WTC11 (cell line): ENCODE results near the gene GOSR2. TPM values are rescaled to one million over a fixed set of nuclear protein-coding genes. Genes with fewer than 3 reads are reported as not detected.

Experiments
- ATF3 ChIP-seq: sonication (generic); formaldehyde crosslinking; conservative IDR thresholded peaks from 2 replicates; pipeline ENCODE4 v1.8.1; 2022; ENCODE audit warnings: mild to moderate bottlenecking, missing genetic modification reagents
- ATF6 ChIP-seq: sonication (generic); formaldehyde crosslinking; IDR thresholded peaks from 2 replicates; pipeline ENCODE4 v1.8.1; 2023; ENCODE audit warnings: mild to moderate bottlenecking, missing genetic modification reagents
- CREB1 ChIP-seq: sonication (generic); formaldehyde crosslinking; IDR thresholded peaks from 2 replicates; pipeline ENCODE4 v1.8.0; 2023; ENCODE audit warnings: mild to moderate bottlenecking, missing genetic modification reagents
- E2F1 ChIP-seq: sonication (generic); formaldehyde crosslinking; IDR thresholded peaks from 2 replicates; pipeline ENCODE4 v1.8.0; 2022; ENCODE audit warnings: mild to moderate bottlenecking, missing genetic modification reagents
- E2F4 ChIP-seq: sonication (generic); formaldehyde crosslinking; IDR thresholded peaks from 2 replicates; pipeline ENCODE4 v1.8.1; 2022; ENCODE audit warnings: low read depth, mild to moderate bottlenecking, moderate library complexity, missing genetic modification reagents, borderline replicate concordance
- FOXK1 ChIP-seq: sonication (generic); formaldehyde crosslinking; IDR thresholded peaks from 2 replicates; pipeline ENCODE4 v1.8.0; 2022; ENCODE audit warnings: mild to moderate bottlenecking, moderate library complexity, missing genetic modification reagents
- JAZF1 ChIP-seq: fragments of 250-450 bp; sonication (Bioruptor Pico); IDR thresholded peaks from 2 replicates; pipeline ENCODE4 v1.9.0; 2021; ENCODE audit warnings: moderate library complexity, mild to moderate bottlenecking, inconsistent platforms
- JUN ChIP-seq: sonication (generic); formaldehyde crosslinking; IDR thresholded peaks from 2 replicates; pipeline ENCODE4 v1.8.0; 2023; ENCODE audit warnings: mild to moderate bottlenecking, missing genetic modification reagents
- MLX ChIP-seq: sonication (generic); formaldehyde crosslinking; IDR thresholded peaks from 2 replicates; pipeline ENCODE4 v1.8.1; 2023; ENCODE audit warnings: mild to moderate bottlenecking, missing genetic modification reagents, moderate library complexity
- MXD4 ChIP-seq: fragments of 250-450 bp; sonication (Bioruptor Pico); IDR thresholded peaks from 2 replicates; pipeline ENCODE4 v1.8.0; 2021; ENCODE audit warnings: mild to moderate bottlenecking, moderate library complexity, borderline replicate concordance
- NFE2L1 ChIP-seq: sonication (generic); formaldehyde crosslinking; IDR thresholded peaks from 2 replicates; pipeline ENCODE4 v1.8.1; 2023; ENCODE audit warnings: missing genetic modification reagents
- NFYB ChIP-seq: sonication (generic); formaldehyde crosslinking; conservative IDR thresholded peaks from 2 replicates; pipeline ENCODE4 v1.8.0; 2022; ENCODE audit warnings: low read depth, missing genetic modification reagents
- RELA ChIP-seq: sonication (generic); formaldehyde crosslinking; IDR thresholded peaks from 2 replicates; pipeline ENCODE4 v1.8.1; 2022; ENCODE audit warnings: missing genetic modification reagents, mild to moderate bottlenecking, borderline replicate concordance
- SMAD3 ChIP-seq: sonication (generic); formaldehyde crosslinking; IDR thresholded peaks from 2 replicates; pipeline ENCODE4 v1.8.0; 2022; ENCODE audit warnings: missing genetic modification reagents, mild to moderate bottlenecking, borderline replicate concordance
- SOX15 ChIP-seq: fragments of 250-450 bp; sonication (Bioruptor Pico); IDR thresholded peaks from 2 replicates; pipeline ENCODE4 v1.9.0; 2021; ENCODE audit warnings: mild to moderate bottlenecking
- TEAD1 ChIP-seq: sonication (generic); formaldehyde crosslinking; IDR thresholded peaks from 2 replicates; pipeline ENCODE4 v1.8.0; 2022; ENCODE audit warnings: mild to moderate bottlenecking, missing genetic modification reagents
- ZNF138 ChIP-seq: sonication (generic); formaldehyde crosslinking; conservative IDR thresholded peaks from 2 replicates; pipeline ENCODE4 v1.8.1; 2022; ENCODE audit warnings: mild to moderate bottlenecking, moderate library complexity, missing genetic modification reagents
- ZNF396 ChIP-seq: fragments of 250-450 bp; sonication (Bioruptor Pico); IDR thresholded peaks from 2 replicates; pipeline ENCODE4 v1.8.0; 2021; ENCODE audit warnings: mild to moderate bottlenecking, moderate library complexity, borderline replicate concordance
- ZNF512 ChIP-seq: sonication (generic); formaldehyde crosslinking; IDR thresholded peaks from 2 replicates; pipeline ENCODE4 v1.8.1; 2022; ENCODE audit warnings: missing genetic modification reagents, borderline replicate concordance
- total RNA-seq: library from RNA; stranded (reverse); gene quantifications from 3 replicates; pipeline ENCODE4 v1.2.3, GENCODE V29; 2021
- TF ChIP-seq, protein P1 (sequence below): fragments of 250-450 bp; sonication (Bioruptor Pico); conservative IDR thresholded peaks from 2 replicates; pipeline ENCODE4 v1.9.0; 2021; ENCODE audit warnings: mild to moderate bottlenecking
- TF ChIP-seq, protein P2 (sequence below): sonication (generic); formaldehyde crosslinking; IDR thresholded peaks from 2 replicates; pipeline ENCODE4 v1.8.1; 2023; ENCODE audit warnings: mild to moderate bottlenecking, missing genetic modification reagents, moderate library complexity
- TF ChIP-seq, protein P3 (sequence below): sonication (generic); formaldehyde crosslinking; IDR thresholded peaks from 2 replicates; pipeline ENCODE4 v1.8.0; 2023; ENCODE audit warnings: mild to moderate bottlenecking, missing genetic modification reagents
- TF ChIP-seq, protein P4 (sequence below): fragments of 250-450 bp; sonication (Bioruptor Pico); IDR thresholded peaks from 2 replicates; pipeline ENCODE4 v1.9.0; 2021; ENCODE audit warnings: mild to moderate bottlenecking
- TF ChIP-seq, protein P5 (sequence below): sonication (generic); formaldehyde crosslinking; IDR thresholded peaks from 2 replicates; pipeline ENCODE4 v1.8.1; 2022; ENCODE audit warnings: mild to moderate bottlenecking, moderate library complexity, missing genetic modification reagents

Gene GOSR2
- total RNA-seq, 1 experiment from 2014 or later, result 45.8 TPM

DNA sequence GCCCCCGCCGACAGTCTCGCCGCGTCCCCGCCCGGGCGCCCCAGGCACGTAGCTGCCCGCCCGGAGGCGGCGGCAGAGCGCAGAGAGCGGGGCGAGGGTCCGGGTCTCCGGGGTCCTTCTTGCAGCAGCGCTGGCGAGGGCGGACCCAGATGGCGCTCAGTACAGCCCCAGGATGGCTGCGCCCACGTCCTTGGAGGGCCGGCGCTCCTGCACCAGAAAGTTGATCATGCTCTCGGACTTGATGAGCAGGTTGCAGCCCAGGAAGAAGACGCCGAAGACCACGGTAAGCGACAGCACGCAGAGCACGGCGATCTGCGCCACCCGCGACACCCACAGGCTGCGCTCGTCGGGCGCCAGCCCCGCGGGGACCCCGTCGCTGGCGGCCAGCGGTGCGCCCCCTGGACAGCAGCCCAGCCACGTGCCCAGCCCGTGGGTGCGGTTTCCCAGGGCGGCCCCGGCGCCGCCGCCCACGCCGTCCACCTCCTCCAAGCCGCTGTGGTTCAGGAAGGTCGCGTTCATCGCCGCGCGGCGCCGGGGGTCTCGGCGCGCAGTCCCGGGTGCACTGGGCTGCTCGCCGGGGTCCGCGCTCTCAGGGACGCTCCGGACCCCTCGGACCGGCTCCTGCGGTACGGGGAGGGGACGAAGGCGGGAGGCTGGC, 55.7 kb downstream of the GOSR2 start (continued):
- TF ChIP-seq, protein P1, sequence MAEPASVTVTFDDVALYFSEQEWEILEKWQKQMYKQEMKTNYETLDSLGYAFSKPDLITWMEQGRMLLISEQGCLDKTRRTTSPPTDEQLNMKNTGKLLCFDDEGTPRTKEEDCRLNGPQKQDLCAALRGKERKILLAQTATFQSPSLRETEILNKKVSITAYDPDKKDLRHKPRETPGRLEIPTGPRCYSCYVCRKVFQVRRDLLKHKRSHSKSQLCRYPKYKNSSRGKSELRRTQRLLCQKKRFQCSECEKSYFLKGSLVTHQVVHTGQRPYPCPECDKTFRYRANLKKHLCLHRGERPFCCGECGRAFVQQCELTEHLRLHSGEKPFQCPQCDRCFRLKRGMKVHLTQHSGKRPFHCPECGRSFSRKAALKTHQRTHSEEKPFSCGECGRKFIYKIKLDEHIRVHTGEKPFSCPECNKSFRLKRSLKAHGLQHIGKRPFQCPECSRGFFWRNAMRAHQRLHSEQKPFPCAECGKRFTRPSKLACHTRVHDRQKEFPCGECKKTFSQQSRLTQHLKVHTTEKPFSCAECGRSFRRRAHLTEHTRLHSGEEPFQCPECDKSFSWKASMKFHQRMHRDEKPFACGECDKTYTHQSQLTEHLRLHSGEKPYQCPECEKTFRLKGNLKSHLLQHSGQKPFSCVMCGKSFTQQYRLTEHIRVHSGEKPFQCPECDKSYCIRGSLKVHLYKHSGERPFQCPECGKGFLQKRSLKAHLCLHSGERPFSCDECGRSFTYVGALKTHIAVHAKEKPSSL, result no peak
- TF ChIP-seq NFYB (CRISPR knock-in tag), result no peak
- no peak for TF ChIP-seq ATF6 (CRISPR knock-in tag)
- TF ChIP-seq JAZF1 (CRISPR knock-in tag), result no peak
- no peak for TF ChIP-seq NFE2L1 (CRISPR knock-in tag)
- no peak for TF ChIP-seq CREB1
- no peak for TF ChIP-seq FOXK1 (CRISPR knock-in tag)
- TF ChIP-seq, protein P2, sequence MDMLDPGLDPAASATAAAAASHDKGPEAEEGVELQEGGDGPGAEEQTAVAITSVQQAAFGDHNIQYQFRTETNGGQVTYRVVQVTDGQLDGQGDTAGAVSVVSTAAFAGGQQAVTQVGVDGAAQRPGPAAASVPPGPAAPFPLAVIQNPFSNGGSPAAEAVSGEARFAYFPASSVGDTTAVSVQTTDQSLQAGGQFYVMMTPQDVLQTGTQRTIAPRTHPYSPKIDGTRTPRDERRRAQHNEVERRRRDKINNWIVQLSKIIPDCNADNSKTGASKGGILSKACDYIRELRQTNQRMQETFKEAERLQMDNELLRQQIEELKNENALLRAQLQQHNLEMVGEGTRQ (CRISPR knock-in tag), result peak; percentile 35; the same call in 1 of the 2 replicates
- TF ChIP-seq ATF3 (CRISPR knock-in tag), result no peak
- TF ChIP-seq E2F1 (CRISPR knock-in tag), result no peak
- no peak for TF ChIP-seq MLX (CRISPR knock-in tag)
- TF ChIP-seq, protein P3, sequence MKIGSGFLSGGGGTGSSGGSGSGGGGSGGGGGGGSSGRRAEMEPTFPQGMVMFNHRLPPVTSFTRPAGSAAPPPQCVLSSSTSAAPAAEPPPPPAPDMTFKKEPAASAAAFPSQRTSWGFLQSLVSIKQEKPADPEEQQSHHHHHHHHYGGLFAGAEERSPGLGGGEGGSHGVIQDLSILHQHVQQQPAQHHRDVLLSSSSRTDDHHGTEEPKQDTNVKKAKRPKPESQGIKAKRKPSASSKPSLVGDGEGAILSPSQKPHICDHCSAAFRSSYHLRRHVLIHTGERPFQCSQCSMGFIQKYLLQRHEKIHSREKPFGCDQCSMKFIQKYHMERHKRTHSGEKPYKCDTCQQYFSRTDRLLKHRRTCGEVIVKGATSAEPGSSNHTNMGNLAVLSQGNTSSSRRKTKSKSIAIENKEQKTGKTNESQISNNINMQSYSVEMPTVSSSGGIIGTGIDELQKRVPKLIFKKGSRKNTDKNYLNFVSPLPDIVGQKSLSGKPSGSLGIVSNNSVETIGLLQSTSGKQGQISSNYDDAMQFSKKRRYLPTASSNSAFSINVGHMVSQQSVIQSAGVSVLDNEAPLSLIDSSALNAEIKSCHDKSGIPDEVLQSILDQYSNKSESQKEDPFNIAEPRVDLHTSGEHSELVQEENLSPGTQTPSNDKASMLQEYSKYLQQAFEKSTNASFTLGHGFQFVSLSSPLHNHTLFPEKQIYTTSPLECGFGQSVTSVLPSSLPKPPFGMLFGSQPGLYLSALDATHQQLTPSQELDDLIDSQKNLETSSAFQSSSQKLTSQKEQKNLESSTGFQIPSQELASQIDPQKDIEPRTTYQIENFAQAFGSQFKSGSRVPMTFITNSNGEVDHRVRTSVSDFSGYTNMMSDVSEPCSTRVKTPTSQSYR (CRISPR knock-in tag), result no peak
- TF ChIP-seq ZNF138 (CRISPR knock-in tag), result no peak
- TF ChIP-seq, protein P4, sequence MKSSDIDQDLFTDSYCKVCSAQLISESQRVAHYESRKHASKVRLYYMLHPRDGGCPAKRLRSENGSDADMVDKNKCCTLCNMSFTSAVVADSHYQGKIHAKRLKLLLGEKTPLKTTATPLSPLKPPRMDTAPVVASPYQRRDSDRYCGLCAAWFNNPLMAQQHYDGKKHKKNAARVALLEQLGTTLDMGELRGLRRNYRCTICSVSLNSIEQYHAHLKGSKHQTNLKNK, result no peak
- TF ChIP-seq MXD4 (CRISPR knock-in tag), result no peak
- TF ChIP-seq TEAD1 (CRISPR knock-in tag), result no peak
- TF ChIP-seq ZNF396, result no peak
- TF ChIP-seq SOX15 (CRISPR knock-in tag), result no peak
- TF ChIP-seq ZNF512 (CRISPR knock-in tag), result 0 out of 2 replicates have a peak, but pooled peaks have one; percentile 35
- TF ChIP-seq JUN, result no peak
- no peak for TF ChIP-seq SMAD3 (CRISPR knock-in tag)
- TF ChIP-seq, protein P5, sequence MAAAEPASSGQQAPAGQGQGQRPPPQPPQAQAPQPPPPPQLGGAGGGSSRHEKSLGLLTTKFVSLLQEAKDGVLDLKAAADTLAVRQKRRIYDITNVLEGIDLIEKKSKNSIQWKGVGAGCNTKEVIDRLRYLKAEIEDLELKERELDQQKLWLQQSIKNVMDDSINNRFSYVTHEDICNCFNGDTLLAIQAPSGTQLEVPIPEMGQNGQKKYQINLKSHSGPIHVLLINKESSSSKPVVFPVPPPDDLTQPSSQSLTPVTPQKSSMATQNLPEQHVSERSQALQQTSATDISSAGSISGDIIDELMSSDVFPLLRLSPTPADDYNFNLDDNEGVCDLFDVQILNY, result 0 out of 2 replicates have a peak, but pooled peaks have one; percentile 17
- TF ChIP-seq RELA (CRISPR knock-in tag), result peak; percentile 43; the same call in 1 of the 2 replicates
- TF ChIP-seq E2F4 (CRISPR knock-in tag), result peak; percentile 58; the same call in 1 of the 2 replicates
